GM19324 (cell line): ENCODE data around the gene MADCAM1.

Experiments
- ATAC-seq: cut with Tn5 transposase; IDR thresholded peaks from one replicate; pipeline ENCODE4 v1.9.1; 2021; ENCODE audit warnings: mild to moderate bottlenecking, moderate library complexity; ENCODE audit not compliant: unreplicated experiment, low FRiP score

Gene MADCAM1

DNA sequence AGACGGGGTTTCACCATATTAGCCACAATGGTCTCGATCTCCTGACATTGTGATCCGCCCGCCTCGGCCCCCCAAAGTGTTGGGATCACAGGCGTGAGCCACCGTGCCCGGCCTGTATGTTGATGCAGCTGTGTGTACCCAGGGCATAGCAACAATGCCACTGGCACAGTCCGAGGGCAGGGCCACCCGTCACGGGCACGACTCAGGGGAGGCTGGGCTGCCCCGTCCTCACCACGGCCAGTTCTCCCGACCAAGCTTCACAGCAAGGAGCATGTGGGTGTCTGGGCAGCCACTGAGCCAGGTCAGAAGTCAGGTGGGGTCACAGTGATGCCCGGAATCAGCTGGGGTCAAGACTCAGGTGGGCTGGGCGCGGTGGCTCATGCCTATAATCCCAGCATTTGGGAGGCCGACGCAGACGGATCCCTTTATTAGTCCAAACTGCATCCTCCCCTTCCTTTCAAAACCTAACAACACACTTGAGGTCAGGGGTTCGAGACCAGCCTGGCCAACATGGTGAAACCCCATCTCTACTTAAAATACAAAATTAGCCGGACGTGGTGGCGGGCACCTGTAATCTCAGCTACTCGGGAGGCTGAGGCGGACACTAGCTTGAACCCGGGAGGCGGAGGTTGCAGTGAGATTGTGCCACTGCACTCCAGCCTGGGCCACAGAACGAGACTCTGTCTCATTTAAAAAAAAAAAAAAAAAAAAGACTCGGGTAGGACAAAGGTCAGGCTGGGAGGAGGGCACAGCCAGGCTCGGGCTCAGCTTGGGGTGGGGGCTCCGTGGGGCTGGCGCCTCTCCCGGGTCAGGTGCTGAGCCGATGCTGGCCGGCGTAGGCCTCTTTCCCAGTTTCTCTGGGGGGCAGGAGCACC, 34.1 kb downstream of the MADCAM1 start:
- no peak for ATAC-seq

DNA sequence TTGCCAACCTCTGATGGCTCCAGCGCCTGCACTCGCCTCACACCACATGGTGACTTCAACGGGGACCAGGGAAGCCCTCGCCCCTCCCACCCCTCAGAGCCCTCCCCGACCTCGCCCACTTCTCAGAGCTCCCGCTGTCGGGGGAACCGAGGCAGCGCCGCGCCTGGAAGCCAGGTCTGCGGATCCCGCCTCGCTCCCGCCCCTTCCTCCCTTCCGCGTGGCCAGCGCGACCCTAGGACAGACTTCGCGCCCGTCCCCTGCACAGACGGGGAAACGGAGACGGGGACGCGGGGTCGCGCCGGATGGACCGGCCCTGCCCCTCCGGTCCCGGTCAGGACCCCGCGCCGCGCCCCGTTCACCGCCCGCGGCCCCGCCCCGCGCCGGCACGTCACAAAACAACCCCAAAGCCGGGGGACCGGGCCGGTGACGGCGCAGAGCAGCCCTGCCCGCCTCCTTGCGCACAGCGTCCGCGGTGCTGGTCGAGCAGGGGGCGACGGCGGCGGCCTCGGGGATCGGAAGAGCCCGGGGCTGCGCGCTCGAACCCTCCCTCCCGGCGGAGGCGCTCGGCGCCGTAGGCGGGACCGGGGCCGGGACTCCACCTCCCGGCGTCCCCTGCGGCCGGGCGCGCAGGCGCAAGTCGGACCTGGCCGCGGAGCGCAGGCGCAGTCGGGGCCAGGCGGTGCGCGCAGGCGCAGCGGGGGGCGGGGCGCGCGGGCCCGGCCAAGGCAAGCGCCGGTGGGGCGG, 34.9 kb downstream of the MADCAM1 start:
- peak; percentile 84 for ATAC-seq

GRCh38 chr19:531753-532560, 35.7 kb downstream of the MADCAM1 start, which contains the start of gene CDC34:
CDC34 (plus strand) TSS chr19:531760; CDS start chr19:531932, 172 bp downstream.
- peak; percentile 7 for ATAC-seq

DNA sequence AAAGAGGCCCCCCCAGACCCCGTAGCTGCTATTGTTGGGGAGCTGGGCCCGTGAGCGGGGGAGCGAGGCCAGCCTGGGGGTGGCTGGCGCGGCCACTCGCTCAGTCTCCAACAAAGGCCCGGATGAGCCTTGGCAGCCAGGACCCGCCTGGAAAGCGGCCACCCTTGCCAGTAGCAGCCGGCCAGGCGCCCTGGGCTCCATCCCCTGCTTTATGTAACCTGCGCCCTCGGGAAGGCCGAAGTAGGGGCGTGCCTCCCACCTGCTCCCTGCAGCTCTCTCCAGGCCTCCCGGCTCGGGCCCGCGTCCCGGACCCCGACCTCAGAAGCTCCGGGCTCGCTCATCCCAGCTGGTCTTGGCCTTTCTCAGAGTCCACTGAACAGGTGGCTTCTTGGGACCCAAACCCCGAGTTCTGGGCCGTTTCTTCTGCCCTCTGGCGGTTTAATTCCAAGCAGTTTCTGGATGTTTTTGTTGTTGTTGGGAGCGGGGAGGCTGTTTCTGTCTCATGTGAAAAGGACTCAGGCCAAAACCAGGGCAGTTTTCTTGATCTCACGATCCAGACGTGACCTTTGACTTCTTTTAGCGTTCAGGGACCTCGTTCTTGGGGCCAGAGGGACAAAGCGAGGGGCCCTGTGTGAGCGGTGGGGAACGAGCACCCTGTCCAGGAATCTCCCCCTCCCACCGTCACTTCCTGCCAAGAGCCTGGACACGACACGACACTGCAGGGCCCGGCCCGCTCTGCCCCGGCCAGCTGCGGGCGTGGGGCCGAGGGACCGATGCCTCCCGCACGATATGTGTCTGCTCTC, 36.5 kb downstream of the MADCAM1 start:
- no peak for ATAC-seq

- ATAC-seq: no peak
Measured at GRCh38 chr19:533364-534058, 37.2 kb downstream of the MADCAM1 start.

DNA sequence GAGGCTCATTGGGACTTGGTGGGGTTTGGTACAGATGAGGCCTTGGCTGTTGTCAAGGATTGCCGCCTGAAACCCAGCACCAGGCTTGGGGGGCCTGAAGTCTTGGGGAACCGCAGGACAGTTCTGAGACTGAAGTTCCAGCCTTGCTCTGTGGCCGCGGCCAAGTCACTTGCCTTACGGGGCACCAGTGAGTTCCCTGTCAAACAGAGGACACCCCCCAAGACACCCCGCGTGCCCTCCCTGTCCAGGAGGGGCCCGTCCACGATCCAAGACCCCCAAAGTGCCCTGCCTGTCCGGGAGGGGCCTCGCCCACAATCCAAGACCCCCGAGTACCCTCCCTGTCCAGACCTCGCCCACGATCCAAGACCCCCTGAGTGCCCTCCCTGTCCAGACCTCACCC, 37.8 kb downstream of the MADCAM1 start:
- no peak for ATAC-seq

- ATAC-seq: no peak
Measured at GRCh38 chr19:535017-535835, 38.9 kb downstream of the MADCAM1 start.

- no peak for ATAC-seq
Measured at GRCh38 chr19:536031-536880, 40.0 kb downstream of the MADCAM1 start.

DNA sequence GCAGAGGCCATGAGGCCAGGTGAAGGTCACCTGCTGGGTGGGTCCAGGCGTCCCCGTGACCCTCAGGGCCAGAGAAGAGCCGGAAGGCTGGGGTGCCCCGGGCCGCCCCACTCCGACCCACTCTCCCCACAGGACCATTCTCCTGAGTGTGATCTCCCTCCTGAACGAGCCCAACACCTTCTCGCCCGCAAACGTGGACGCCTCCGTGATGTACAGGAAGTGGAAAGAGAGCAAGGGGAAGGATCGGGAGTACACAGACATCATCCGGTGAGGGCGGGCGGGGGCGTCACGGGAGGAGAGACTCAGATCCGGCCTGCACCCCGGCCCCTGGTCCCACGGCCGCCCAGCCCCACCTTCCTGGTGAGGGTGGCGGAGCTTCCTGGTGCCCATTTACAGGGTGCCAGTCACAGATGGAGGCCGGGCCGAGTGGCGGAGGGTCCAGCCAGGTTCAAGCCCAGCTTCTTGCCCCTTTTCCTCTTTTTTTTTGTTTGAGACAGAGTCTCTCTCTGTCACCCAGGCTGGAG, 40.7 kb downstream of the MADCAM1 start:
- ATAC-seq: no peak

GRCh38 chr19:538641-539428, 42.5 kb downstream of the MADCAM1 start:
- ATAC-seq: no peak

- ATAC-seq: no peak
Measured at GRCh38 chr19:539429-540030, 43.2 kb downstream of the MADCAM1 start.

DNA sequence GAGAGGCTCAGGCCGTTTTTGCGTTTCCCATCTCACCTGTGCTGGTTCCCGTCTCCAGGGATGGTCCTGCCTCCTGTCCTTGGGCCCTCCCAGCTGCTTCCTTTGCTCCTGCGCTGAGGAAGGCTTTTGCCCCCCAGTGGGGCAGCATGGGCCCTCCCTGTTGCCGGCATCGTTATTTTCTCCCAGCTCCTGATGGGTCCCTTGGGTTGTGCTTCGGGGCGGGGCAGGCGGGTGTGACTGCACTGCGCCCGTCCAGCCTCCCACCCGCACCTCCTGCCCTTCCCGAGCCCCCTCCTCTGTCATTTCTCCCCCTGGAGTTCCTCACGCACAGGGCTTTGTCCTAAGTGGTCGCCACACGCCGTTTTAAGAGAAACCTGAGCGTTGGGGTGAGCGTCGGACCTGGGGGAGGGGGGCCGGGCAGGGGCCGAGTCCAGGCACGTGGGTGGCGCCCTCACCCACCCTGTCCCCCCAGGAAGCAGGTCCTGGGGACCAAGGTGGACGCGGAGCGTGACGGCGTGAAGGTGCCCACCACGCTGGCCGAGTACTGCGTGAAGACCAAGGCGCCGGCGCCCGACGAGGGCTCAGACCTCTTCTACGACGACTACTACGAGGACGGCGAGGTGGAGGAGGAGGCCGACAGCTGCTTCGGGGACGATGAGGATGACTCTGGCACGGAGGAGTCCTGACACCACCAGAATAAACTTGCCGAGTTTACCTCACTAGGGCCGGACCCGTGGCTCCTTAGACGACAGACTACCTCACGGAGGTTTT, 44.8 kb downstream of the MADCAM1 start:
- ATAC-seq: no peak

GRCh38 chr19:541699-542098, 45.4 kb downstream of the MADCAM1 start:
- no peak for ATAC-seq

GRCh38 chr19:542173-542866, 46.0 kb downstream of the MADCAM1 start:
- no peak for ATAC-seq
